GM20000 (cell line): ENCODE measurements around the gene MAP6D1.

ENCODE experiments used
- DNase-seq: peaks from one replicate; pipeline ENCODE4 v3.0.0; 2012; ENCODE audit warnings: low spot score
- CTCF ChIP-seq: IDR thresholded peaks from 2 replicates; pipeline ENCODE4 v1.5.1; 2012; ENCODE audit warnings: mild to moderate bottlenecking, control low read depth; ENCODE audit errors: extremely low read depth, missing control alignments

Gene MAP6D1

DNA sequence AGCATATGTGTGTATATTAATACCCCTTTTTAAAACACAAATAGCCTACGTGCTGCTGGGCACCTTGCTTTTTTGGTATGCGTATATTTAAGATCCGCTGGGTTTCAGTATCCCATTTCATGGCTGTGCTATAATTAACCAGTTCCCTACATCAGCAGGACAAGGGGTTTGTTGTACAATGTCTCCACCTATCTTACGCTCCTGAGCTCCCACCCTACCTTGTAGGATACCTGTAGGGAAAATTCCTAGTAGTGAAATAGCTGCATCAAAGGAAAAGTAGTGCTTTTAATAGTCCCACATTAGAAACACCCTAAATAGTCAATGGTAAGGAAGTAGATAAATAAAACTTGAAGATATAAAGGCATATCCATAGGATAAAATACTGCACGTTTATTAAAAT, 1.4 kb downstream of the MAP6D1 start:
- TF ChIP-seq CTCF: peak; percentile 3
- no peak for DNase-seq

- no peak for DNase-seq
- TF ChIP-seq CTCF: no peak
Measured at GRCh38 chr3:183822631-183823030, 2.7 kb downstream of the MAP6D1 start.

DNA sequence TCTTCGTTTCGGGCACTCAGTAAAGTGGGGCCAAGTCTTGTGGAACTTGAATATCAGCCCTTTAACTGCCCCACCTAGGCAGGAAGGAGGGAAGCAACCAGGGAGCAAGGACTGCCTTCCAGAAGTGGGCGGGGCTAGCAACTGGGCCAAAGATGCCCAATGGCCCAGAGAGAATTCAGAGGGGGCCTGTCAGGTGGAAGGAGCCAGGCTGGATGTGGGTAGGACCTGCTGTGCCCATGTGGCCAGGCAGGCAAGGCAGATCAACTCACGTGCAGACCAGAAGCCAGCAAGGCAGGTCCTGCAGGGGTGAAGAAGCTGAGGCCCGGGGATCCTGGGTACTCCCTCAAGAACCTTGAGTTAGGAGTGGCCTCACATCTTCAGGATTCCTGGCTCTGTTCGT, 5.5 kb downstream of the MAP6D1 start:
- no peak for DNase-seq
- no peak for TF ChIP-seq CTCF

GRCh38 chr3:183818706-183819624, 6.4 kb downstream of the MAP6D1 start:
- no peak for TF ChIP-seq CTCF
- DNase-seq: no peak

DNA sequence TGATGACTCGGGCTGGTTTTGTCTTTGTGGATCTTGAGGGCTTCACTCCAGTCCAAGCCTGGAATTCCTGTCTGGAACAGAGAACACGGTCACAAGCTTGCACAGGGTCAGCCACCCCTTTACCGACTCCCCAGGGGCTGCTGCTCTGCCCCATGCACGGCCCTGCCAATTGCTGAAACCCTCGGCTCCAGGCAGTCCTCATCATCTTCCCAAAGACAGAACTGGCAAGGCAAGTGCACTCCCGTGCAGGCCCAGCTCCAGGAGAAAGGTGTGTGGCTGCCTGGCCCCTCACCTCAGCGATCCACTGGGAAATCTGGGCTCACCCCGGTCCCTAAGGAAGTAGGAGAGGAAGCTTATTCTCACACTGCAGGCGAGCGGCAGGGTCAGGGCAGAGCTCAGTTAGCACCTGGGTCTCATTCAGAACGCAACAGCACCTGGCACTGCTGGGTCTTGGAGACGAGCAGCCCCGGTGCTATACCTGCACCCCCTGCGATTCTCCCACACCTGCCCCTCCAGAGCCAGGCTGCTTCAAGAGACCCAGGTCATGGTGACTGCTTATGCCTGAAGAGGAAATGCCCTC, 7.2 kb downstream of the MAP6D1 start:
- TF ChIP-seq CTCF: no peak
- no peak for DNase-seq

DNA sequence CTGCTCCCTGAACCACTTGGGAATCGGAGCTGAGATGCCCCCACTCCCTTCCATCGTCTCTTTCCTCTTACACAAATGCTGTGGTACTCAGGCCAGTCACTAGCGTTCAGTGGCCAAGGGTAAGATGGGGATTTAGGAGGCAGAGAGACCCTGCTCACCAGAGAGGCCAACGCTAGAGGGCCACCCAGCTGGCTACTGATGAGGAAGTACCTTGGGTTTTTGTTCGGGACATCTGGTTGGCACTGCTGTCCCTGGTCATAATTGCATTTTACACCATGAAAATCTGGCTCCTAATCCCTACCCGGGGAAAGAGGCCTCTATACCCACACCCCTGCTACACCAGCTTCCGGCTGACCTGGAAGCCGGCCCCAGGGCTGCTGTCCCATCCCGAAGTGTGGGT, 7.7 kb downstream of the MAP6D1 start:
- no peak for DNase-seq
- TF ChIP-seq CTCF: no peak
